Natural killer cell (primary cell): ENCODE data around the gene FSTL4. TPM values are rescaled to one million over a fixed set of nuclear protein-coding genes. Genes with fewer than 3 reads are reported as not detected.

Source experiments
- ATAC-seq, 3 donors: fragments of 150-1000 bp in 2 of 3; fragments of 200-7000 bp in 1 of 3; cut with Tn5 transposase; 1 replicate in 1 of 3; 2 replicates in 2 of 3; pipeline ENCODE4 v1.10.0; 2021; ENCODE audit warnings: mild to moderate bottlenecking in 2 of 3, moderate library complexity in 2 of 3
- DNase-seq, 2 donors: peaks; one replicate each; pipeline versions ENCODE4 v3.0.0 to v3.0.0-alpha.2; 2013 to 2021; ENCODE audit warnings: mixed read lengths in 1 of 2
- H3K27ac ChIP-seq: one replicate; pipeline ENCODE4 v1.5.1; 2013; ENCODE audit warnings: mild to moderate bottlenecking, low read length
- H3K27me3 ChIP-seq: one replicate; pipeline ENCODE4 v1.6.1; 2013; ENCODE audit warnings: low read length; ENCODE audit not compliant: control insufficient read depth, insufficient read depth
- H3K36me3 ChIP-seq: one replicate; pipeline ENCODE4 v1.6.1; 2013; ENCODE audit warnings: low read length; ENCODE audit not compliant: control insufficient read depth, insufficient read depth
- H3K4me1 ChIP-seq: one replicate; pipeline ENCODE4 v1.6.1; 2013; ENCODE audit warnings: low read length; ENCODE audit not compliant: control insufficient read depth, insufficient read depth
- H3K4me3 ChIP-seq: one replicate; pipeline ENCODE4 v1.5.1; 2013; ENCODE audit warnings: low read length
- H3K9me3 ChIP-seq: one replicate; pipeline ENCODE4 v1.6.1; 2013; ENCODE audit warnings: low read length; ENCODE audit not compliant: control insufficient read depth, insufficient read depth
- H3K27ac Mint-ChIP-seq, 2 donors: one replicate each; pipeline ENCODE4 v1.8.0; 2022; ENCODE audit warnings: mild to moderate bottlenecking in 2 of 2, mixed read lengths in 2 of 2, moderate library complexity in 1 of 2
- H3K27me3 Mint-ChIP-seq, 2 donors: one replicate each; pipeline ENCODE4 v1.8.0; 2022; ENCODE audit warnings: low read depth in 2 of 2, mixed read lengths in 2 of 2
- H3K36me3 Mint-ChIP-seq: one replicate; pipeline ENCODE4 v1.8.0; 2022; ENCODE audit warnings: mixed read lengths
- H3K4me1 Mint-ChIP-seq, 2 donors: one replicate each; pipeline ENCODE4 v1.8.0; 2022; ENCODE audit warnings: mixed read lengths in 2 of 2
- H3K4me3 Mint-ChIP-seq: one replicate; pipeline ENCODE4 v1.8.0; 2022; ENCODE audit warnings: mild to moderate bottlenecking, moderate library complexity, mixed read lengths
- H3K9me3 Mint-ChIP-seq, 2 donors: one replicate each; pipeline ENCODE4 v1.8.0; 2022; ENCODE audit warnings: mixed read lengths in 2 of 2
- WGBS: methylation state at CpG from one replicate; pipeline ENCODE4 v1.1.7; 2013; ENCODE audit warnings: missing lambda C conversion rate; ENCODE audit not compliant: insufficient coverage; 5-methylcytosine and 5-hydroxymethylcytosine counted together
- intact Hi-C: fragments of 100-400 bp; cut with micrococcal nuclease; formaldehyde crosslinking; loops from one replicate; pipeline ENCODE4 v1.14.2; 2022
- total RNA-seq, 4 donors: library from RNA; stranded (reverse); fragments of 120-200 nt in 1 of 4; gene quantifications; one replicate each; pipeline versions ENCODE4 v1.2.3 to v1.2.4, GENCODE V29; 2013 to 2022
- TF ChIP-seq, protein P1 (sequence below): fragments of 200-600 bp; IDR thresholded peaks from one replicate; pipeline ENCODE4 v1.8.0; 2022; ENCODE audit warnings: antibody characterized with exemption

Gene FSTL4
- total RNA-seq, 3 donors from 2014 or later (not counting 1 experiment from before 2014, with no cell fraction given), result 0.11 to 0.75 (median 0.55) TPM

DNA sequence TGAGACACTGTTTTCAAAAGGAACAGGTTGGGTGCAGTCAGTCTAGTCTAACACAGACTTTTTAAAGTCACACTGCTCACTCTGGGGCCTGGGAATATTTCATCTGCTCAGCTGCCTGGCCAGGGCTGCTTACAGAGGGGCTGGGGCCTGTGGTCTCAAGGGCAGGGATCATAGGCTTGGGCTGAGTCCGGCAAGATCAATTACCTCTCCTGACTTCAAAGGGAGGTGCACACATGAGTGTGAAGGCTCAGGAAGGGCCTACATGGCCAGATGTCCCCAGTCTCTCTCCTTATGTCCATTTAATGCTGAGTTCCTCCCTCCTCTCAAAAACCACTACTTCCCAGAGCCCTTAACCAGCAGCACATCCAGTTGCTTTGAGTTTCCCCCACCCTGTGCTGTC lies 313.3 kb downstream of the FSTL4 start:
- no peak overlapping the region for H3K27ac ChIP-seq
- H3K27me3 ChIP-seq, result no peaks in the 10 kb centered on the region
- H3K36me3 ChIP-seq, result no peaks in the 10 kb centered on the region
- ATAC-seq, result no peak
- no peaks in the 10 kb centered on the region for H3K27me3 Mint-ChIP-seq
- H3K27ac Mint-ChIP-seq, result no peak overlapping the region
- TF ChIP-seq, protein P1, sequence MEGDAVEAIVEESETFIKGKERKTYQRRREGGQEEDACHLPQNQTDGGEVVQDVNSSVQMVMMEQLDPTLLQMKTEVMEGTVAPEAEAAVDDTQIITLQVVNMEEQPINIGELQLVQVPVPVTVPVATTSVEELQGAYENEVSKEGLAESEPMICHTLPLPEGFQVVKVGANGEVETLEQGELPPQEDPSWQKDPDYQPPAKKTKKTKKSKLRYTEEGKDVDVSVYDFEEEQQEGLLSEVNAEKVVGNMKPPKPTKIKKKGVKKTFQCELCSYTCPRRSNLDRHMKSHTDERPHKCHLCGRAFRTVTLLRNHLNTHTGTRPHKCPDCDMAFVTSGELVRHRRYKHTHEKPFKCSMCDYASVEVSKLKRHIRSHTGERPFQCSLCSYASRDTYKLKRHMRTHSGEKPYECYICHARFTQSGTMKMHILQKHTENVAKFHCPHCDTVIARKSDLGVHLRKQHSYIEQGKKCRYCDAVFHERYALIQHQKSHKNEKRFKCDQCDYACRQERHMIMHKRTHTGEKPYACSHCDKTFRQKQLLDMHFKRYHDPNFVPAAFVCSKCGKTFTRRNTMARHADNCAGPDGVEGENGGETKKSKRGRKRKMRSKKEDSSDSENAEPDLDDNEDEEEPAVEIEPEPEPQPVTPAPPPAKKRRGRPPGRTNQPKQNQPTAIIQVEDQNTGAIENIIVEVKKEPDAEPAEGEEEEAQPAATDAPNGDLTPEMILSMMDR, result no peak
- H3K9me3 Mint-ChIP-seq, result no peaks in the 10 kb centered on the region
- no peak overlapping the region for H3K4me3 ChIP-seq
- intact Hi-C loops, result no loop called here
- H3K4me3 Mint-ChIP-seq, result no peak overlapping the region
- H3K4me1 ChIP-seq, result no peaks in the 10 kb centered on the region
- no peaks in the 10 kb centered on the region for H3K9me3 ChIP-seq
- WGBS, result 70% methylated on average over 1 of the region's 1 CpG
- no peak for DNase-seq
- no peaks in the 10 kb centered on the region for H3K36me3 Mint-ChIP-seq
- no peaks in the 10 kb centered on the region for H3K4me1 Mint-ChIP-seq

DNA sequence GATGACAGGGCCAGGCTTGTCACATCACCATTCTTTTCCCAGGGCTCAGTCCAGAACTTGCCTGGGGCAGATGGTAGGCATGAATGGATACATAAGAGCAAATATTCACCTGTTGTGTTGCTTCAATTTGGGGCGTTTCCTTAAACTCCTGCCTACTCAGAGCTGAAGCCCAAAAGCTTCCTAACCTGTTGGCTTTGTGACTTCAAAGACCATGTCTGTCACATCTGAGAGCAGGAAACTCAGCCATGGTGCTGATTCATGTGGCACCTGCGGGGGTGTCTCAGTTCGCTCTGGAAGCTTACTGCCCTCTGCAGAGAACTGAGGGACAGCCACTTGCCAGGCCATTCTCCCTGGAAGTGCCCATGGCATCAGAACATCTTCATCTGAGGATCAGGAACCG lies 313.9 kb downstream of the FSTL4 start:
- no peak overlapping the region for H3K27ac Mint-ChIP-seq
- H3K9me3 ChIP-seq, result no peaks in the 10 kb centered on the region
- intact Hi-C loops, result no loop called here
- H3K4me1 ChIP-seq, result no peaks in the 10 kb centered on the region
- no peaks in the 10 kb centered on the region for H3K27me3 Mint-ChIP-seq
- H3K27me3 ChIP-seq, result no peaks in the 10 kb centered on the region
- no peaks in the 10 kb centered on the region for H3K9me3 Mint-ChIP-seq
- H3K4me3 ChIP-seq, result no peak overlapping the region
- DNase-seq (peak in 1 of 2 donors; percentile 42), ATAC-seq (no peak)
- no peak overlapping the region for H3K4me3 Mint-ChIP-seq
- 48% methylated on average over 4 of the region's 4 CpGs for WGBS
- H3K36me3 ChIP-seq, result no peaks in the 10 kb centered on the region
- no peak overlapping the region for H3K27ac ChIP-seq
- no peaks in the 10 kb centered on the region for H3K4me1 Mint-ChIP-seq
- TF ChIP-seq, protein P1, result no peak
- no peaks in the 10 kb centered on the region for H3K36me3 Mint-ChIP-seq

DNA sequence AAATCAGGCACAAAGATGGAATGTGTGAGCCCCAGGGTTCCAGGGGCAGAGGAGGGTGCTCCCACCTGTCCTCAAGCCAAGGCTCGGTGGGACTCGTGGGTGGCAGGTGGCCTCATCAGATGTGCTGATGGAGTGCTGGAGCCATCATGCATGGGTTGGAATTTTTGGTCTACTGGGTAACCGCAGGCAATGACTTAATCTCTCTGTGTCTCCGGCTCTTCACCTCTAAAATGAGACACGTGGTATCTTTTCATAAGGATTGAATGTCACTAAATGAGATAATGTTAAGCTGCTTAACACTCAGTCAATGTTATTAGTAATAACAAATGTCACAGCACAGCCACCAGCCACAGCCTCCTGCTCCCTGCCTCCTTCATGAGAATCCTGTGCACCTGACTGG lies 315.0 kb downstream of the FSTL4 start:
- H3K36me3 ChIP-seq, result no peaks in the 10 kb centered on the region
- no peaks in the 10 kb centered on the region for H3K9me3 ChIP-seq
- no peak overlapping the region for H3K27ac ChIP-seq
- no peaks in the 10 kb centered on the region for H3K27me3 ChIP-seq
- H3K4me3 ChIP-seq, result no peak overlapping the region
- ATAC-seq (no peak), DNase-seq (no peak)
- intact Hi-C loops, result no loop called here
- Mint-ChIP-seq H3K36me3 (no peaks in the 10 kb centered on the region), H3K4me3 (no peak overlapping the region), H3K27ac (no peak overlapping the region), H3K9me3 (no peaks in the 10 kb centered on the region), H3K27me3 (no peaks in the 10 kb centered on the region), H3K4me1 (no peaks in the 10 kb centered on the region)
- 87% methylated on average over 5 of the region's 5 CpGs for WGBS
- H3K4me1 ChIP-seq, result no peaks in the 10 kb centered on the region
- TF ChIP-seq, protein P1, result no peak

DNA sequence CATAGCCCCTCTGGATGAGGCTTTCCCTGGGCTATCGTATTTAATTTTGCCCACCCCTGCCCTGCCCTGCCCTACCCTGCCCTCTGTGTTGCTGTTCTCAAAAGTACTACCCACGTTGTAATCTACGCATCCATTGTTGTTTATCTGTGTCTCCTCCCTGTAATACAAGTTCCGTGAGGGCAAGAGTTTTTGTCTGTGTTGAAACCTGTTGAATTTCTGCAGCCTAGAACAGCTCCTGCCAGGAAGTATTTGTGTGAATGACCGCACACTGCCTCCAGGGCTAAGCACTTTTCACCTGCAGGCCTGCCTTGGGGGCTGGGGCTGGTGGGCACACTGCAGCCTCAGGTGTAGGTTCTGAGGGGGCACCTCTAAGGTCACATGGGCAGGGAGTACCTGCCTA lies 315.7 kb downstream of the FSTL4 start:
- H3K4me3 Mint-ChIP-seq, result no peak overlapping the region
- no peaks in the 10 kb centered on the region for H3K4me1 ChIP-seq
- H3K27me3 Mint-ChIP-seq, result no peaks in the 10 kb centered on the region

More for the DNA sequence above, 315.7 kb downstream of the FSTL4 start:
- TF ChIP-seq, protein P1, result no peak
- Histone ChIP-seq H3K27ac (no peak overlapping the region), H3K27me3 (no peaks in the 10 kb centered on the region), H3K9me3 (no peaks in the 10 kb centered on the region), H3K36me3 (no peaks in the 10 kb centered on the region), H3K4me3 (no peak overlapping the region)
- WGBS, result 79% methylated on average over 5 of the region's 5 CpGs
- Mint-ChIP-seq H3K9me3 (no peaks in the 10 kb centered on the region), H3K4me1 (no peaks in the 10 kb centered on the region), H3K27ac (no peak overlapping the region), H3K36me3 (no peaks in the 10 kb centered on the region)
- DNase-seq (no peak), ATAC-seq (no peak)
- intact Hi-C loops, result no loop called here
